Retina (tissue), 1 donor: Measurements from ENCODE around the gene PRRX1.

ENCODE experiments used
- DNase-seq: peaks from one replicate; pipeline ENCODE4 v3.0.0-alpha.2; 2016

PRRX1 gene

DNA sequence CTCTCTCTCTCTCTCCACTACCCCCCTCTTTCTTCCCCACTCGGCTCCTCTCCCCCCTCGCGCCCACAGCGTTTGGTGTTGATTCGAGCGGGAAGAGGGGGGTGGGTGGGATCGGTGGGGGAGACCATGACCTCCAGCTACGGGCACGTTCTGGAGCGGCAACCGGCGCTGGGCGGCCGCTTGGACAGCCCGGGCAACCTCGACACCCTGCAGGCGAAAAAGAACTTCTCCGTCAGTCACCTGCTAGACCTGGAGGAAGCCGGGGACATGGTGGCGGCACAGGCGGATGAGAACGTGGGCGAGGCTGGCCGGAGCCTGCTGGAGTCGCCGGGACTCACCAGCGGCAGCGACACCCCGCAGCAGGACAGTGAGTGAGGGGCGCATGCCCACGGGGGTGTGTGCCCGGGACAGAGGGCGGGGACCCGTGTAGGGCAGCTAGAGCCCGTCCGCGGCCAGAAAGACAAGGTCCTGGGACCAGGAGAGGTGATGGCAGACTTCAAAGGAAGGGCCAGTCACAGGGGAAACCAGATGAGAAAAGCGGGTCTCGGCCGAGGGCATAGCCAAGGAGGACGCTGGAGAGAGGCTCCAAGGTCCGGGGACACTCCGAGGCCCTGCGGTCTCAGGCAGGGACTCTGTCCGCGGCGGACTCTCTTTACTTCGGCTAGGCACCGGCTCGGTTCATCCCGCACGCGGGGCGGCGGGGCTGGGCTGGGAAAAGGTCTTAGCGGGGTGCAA lies at the start of gene PRRX1:
TSS of gene PRRX1 (plus strand) at position 39 of the 735 bp plus-strand sequence. CDS start at position 127, 88 bp downstream.
- peak; percentile 83 for DNase-seq

GRCh38 chr1:170617591-170618330 lies 46.2 kb upstream of the PRRX1 start:
- DNase-seq = no peak

GRCh38 chr1:170618421-170618820 lies 45.5 kb upstream of the PRRX1 start:
- no peak for DNase-seq

DNA sequence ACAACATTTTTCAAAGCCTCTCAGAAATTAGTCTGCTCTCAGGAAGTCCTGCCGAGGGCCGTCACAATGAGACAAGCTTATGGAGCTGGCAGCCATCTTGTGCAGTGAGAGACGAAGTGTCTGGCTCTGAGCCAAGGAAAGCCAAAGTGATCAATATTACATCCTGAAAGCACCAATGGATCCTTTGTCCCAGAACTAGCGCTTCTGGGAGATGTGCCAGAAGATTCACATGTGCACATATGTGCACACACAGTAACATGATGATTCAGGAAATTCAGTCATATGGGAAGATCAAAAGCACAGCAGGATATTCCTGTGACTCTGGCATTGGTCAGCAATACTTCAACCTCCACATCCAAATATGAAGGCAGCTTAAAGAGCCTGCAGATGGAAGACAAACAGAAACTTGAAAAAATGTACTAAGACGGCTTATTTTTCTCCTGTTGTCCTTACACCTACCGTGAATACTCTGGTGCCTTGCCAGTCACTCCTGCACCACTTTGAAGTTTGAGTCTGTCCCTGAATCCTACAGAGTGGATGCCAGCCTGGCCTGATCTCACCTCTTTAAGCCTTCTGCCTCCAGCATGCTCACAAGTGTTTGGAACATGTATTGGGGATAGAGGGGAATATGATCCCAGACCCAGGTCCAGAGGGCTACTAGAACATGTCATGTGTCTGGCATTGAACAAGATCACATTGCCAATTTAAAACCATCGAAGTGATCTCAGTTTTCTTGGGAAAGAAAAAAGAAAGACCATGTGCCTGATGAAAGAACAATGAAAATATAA lies 44.5 kb upstream of the PRRX1 start:
- no peak for DNase-seq

GRCh38 chr1:170620164-170620563 lies 43.8 kb upstream of the PRRX1 start:
- no peak for DNase-seq

- no peak for DNase-seq
Observed at GRCh38 chr1:170623171-170623570, 40.8 kb upstream of the PRRX1 start.

DNA sequence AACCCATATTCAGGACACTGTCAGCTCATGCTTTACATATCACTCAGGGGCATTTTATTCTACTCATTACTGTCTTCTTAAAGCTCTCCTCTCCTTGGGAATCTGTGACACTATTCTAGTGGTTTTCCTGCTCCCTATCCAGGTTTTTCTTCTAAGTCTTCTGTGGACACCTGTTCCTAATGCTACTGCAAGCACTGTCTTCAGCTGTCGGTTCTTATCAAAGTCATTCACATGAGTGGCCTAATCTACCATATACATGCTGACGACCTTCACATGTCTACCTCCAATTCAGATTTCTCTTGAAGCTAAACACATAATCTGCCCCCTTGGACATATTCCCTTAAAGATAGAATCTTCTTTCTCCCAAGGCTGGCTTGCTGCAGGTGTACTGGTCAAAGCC lies 39.8 kb upstream of the PRRX1 start:
- DNase-seq = no peak

- DNase-seq = no peak
Observed at GRCh38 chr1:170630977-170631376, 33.0 kb upstream of the PRRX1 start.

DNA sequence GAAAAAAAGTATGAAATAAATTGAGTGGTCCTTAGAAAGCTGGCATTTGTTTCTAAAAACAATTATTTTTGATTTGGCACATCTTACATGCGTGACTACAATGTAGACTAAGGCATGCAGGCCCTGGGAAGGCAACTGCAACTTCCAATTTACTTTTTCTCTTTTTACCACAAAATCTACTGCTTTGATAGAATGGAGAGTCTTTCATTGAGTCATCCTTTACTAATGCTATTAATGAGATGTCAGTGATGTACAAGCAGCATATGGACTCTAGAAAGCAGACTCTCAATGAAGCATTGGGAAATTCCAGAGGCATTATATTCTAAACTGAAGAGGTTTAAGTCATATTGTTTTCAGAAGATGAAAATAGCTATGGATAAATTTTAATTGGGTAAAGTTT lies 29.6 kb upstream of the PRRX1 start:
- DNase-seq = no peak

DNA sequence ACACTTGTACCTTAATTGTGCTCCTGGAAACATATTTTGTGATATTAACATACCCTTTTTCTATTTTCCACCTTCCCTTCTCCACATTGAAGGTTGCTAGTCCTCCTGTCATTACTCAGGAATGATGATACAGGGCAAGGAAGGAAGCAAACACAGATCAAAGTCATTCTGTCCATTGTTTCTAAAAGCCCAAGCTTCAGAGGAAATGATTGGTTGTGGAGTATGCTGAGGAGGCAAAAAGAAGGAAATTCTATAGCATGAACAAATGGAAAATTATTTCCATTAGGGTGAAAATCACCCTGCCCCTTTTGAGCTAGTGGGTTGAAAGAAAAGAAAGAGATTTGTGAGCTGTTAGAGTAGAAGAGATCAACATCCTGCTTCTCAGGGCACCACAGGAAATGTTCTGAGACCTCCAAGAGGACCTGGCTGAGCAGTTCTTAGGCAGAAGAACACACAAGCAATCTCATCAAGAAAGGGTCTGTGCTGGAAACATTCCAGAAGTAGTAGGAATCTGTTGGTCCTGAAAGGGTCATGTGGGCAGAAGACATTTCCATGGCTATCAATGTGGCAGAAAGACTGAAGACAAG lies 29.0 kb upstream of the PRRX1 start:
- DNase-seq = no peak

DNA sequence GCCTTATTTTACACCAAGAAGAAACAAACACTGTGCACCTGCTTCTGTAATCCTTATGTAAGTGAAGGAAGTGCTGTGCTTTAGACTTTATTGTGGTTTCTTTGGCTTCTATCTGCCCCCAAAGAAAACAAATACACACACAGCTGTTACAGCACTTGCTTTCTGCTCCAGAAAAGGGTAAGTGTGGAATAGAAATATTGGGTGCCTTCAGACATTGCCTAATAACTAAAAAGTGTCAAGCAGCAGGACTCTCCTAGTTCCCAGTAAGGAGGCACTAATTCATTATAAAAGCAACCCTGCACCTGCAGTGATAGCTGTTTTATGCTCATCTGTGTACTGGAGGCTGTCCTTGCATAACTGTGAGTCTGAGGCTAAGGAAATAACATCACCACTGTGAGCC lies 23.4 kb upstream of the PRRX1 start:
- no peak for DNase-seq

GRCh38 chr1:170657275-170657853 lies 6.6 kb upstream of the PRRX1 start:
- no peak for DNase-seq

GRCh38 chr1:170659399-170660035 lies 4.4 kb upstream of the PRRX1 start:
- peak; percentile 28 for DNase-seq

DNA sequence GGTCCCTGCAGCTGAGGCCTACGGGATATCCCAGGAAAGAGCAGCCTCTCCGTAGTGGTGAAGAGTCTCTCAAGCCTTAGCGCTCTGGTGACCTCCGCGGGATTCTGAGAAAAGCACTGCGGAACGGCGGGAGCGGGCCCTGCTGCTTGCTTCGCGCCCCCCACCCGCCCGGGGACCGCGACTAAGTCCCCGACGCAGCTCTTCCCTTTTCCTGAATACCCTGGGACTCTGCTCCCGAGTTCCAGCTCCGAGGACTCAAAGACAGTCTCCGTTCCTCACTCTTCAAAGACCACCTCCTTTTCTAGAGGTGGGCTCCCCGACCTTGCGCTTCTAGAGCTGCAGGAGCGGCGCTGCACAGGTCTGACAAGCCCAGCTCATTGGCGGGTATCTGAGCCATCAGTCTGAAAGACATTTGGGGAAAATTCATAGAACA lies 3.6 kb upstream of the PRRX1 start:
- DNase-seq = peak; percentile 66

GRCh38 chr1:170660871-170661645 lies 2.9 kb upstream of the PRRX1 start:
- peak; percentile 79 for DNase-seq

DNA sequence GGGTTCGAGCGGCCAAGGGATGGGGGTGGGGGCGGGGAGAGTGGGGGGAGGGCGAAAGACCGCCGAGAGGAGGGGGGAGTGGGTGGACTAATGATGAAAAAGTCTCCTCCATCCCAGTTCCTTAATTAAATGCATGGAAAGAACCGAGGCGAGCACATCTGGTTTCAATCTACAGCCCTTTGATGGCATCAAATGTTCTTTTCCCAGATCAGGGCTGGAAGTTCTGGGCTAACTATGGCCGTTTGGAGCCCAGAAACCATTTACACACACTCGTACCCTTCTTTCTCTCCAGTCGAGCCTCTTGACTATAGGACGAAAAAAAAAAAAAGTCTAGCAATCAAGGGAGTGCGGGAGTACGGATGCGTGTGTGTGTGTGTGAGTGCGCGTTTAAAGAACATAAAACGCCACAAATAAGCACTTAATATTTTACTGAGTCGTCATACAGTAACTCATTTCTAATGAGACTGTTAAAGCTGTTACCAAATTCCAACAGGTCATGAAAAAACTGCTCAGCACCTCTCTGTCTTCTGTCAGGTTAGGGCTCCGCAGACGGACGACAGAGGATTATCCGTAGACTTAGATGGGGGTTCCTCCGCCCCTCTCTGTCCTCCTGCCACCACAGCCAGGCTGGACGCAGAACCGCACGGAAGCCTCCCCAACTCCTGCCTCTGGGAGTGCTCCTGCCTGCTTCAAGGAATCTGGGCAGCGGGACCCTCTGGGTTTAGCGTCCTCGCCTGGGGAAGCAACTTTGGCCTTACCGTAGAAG lies 2.1 kb upstream of the PRRX1 start:
- peak; percentile 62 for DNase-seq

- DNase-seq = peak; percentile 39
Observed at GRCh38 chr1:170662561-170663403, 1.1 kb upstream of the PRRX1 start.

DNA sequence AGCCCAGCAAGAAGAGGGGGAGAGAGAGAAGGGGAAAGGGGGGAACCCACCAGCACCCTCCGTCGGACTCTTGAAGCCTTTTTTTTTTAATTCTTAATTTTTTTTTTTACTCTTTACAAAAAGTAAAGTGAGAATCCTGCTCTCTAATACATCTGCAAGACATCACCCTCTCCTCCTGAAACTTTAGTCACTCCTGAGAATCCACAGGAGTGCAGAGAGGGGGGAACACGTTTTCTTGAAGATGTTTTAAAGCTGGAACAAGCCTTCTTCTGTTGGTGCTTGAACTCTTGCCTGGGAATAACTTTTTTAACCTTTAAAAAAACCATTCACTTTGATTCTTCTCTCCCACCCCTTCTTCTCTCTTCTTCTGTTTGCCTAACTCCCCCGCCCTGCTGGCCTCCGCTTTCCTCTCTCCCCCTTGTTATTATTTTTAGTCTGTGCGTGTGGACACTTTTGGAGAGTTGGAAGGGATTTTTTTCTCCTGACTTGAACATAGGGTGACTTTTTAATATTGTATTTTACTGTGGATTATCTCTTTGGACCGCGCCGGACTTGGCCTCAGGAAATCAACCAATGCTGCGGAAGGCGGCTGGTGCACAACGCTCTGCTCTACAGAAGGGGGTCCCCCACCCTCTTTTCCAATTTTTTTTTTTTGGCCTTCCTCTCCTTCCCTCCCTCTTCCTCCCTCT lies 383 bp upstream of the PRRX1 start:
- peak; percentile 53 for DNase-seq
